Muscle layer of duodenum (tissue), 2 donors: ENCODE results near the gene CMTM4.
"Not testable (repeated sequence)": the region's sequence is repeated elsewhere in the genome, so short reads cannot be mapped to it uniquely, and the experiment has no call there.

ENCODE experiments used
- H3K27ac ChIP-seq: one replicate; pipeline ENCODE4 v1.7.0; 2013; ENCODE audit warnings: mild to moderate bottlenecking, low read length
- H3K27me3 ChIP-seq: one replicate; pipeline ENCODE4 v1.7.0; 2013; ENCODE audit warnings: low read depth, mild to moderate bottlenecking, control low read depth, low read length
- H3K36me3 ChIP-seq, 2 donors: one replicate each; pipeline ENCODE4 v1.7.0; 2013; ENCODE audit warnings: low read length in 2 of 2, control low read depth in 1 of 2, mild to moderate bottlenecking in 1 of 2; ENCODE audit not compliant: insufficient read depth in 2 of 2, control insufficient read depth in 1 of 2
- H3K4me1 ChIP-seq, 2 donors: one replicate each; pipeline ENCODE4 v1.7.0; 2013; ENCODE audit warnings: low read length in 2 of 2, mild to moderate bottlenecking in 2 of 2, control low read depth in 1 of 2, moderate library complexity in 1 of 2; ENCODE audit not compliant: insufficient read depth in 2 of 2, control insufficient read depth in 1 of 2
- H3K4me3 ChIP-seq, 2 donors: one replicate each; pipeline ENCODE4 v1.7.0; 2013; ENCODE audit warnings: low read length in 2 of 2, low read depth in 1 of 2, mild to moderate bottlenecking in 1 of 2
- H3K9me3 ChIP-seq, 2 donors: one replicate each; pipeline ENCODE4 v1.7.0; 2013; ENCODE audit warnings: low read length in 2 of 2, control low read depth in 1 of 2, mild to moderate bottlenecking in 1 of 2; ENCODE audit not compliant: control insufficient read depth in 1 of 2
- donor health status: healthy.

CMTM4 gene

GRCh38 chr16:66567270-66567669, 129.3 kb downstream of the CMTM4 start:
- H3K9me3 ChIP-seq, H3K4me3 ChIP-seq, H3K27me3 ChIP-seq, H3K4me1 ChIP-seq, H3K27ac ChIP-seq: not testable (repeated sequence)
- H3K36me3 ChIP-seq, result peaks cover 14 to 19% of the 10 kb centered on the region in 2 donors

GRCh38 chr16:66566051-66566901, 130.3 kb downstream of the CMTM4 start, which contains the start of gene CMTM1:
CMTM1 (plus strand) TSS chr16:66566439; CDS start chr16:66566514, 75 bp downstream.
- no peak within 1 kb of the TSS for H3K27ac ChIP-seq
- no peaks in the 10 kb centered on the region for H3K9me3 ChIP-seq
- H3K4me3 ChIP-seq, result no peak within 1 kb of the TSS
- H3K27me3 ChIP-seq, result no peaks in the 10 kb centered on the region
- peaks cover 14 to 19% of the 10 kb centered on the region in 2 donors for H3K36me3 ChIP-seq
- H3K4me1 ChIP-seq, result peaks cover 0 to 7% of the 10 kb centered on the region in 2 donors
